B cell (primary cell): ENCODE results near the gene LRRN2. TPM values are rescaled to one million over a fixed set of nuclear protein-coding genes. Genes with fewer than 3 reads are reported as not detected.

ENCODE experiments used
- ATAC-seq: fragments of 200-7000 bp; cut with Tn5 transposase; one replicate; pipeline ENCODE4 v1.10.0; 2021; ENCODE audit warnings: low read depth, mild to moderate bottlenecking, moderate number of reproducible peaks, moderate library complexity
- CTCF ChIA-PET: fragments of 350-600 bp; sonication (Branson Sonifier 250); formaldehyde crosslinking; loops from one replicate; lab custom pipeline; 2021; ENCODE audit warnings: antibody characterized with exemption, inconsistent platforms; lab: Charles Lee
- POLR2A ChIA-PET: fragments of 350-600 bp; sonication (Branson Sonifier 250); formaldehyde crosslinking; loops from one replicate; lab custom pipeline; 2021; ENCODE audit warnings: antibody characterized with exemption; lab: Charles Lee
- DNase-seq: peaks from one replicate; pipeline ENCODE4 v3.0.0; 2013
- H2AFZ ChIP-seq: 2 replicates; pipeline ENCODE4 v1.6.1; 2012; ENCODE audit warnings: mild to moderate bottlenecking, low read depth, low read length; ENCODE audit not compliant: insufficient read depth, poor library complexity, severe bottlenecking
- H3K27ac ChIP-seq, 2 donors: 1 replicate in 1 of 2; 2 replicates in 1 of 2; pipeline ENCODE4 v1.5.1; 2012 to 2013; ENCODE audit warnings: low read length in 2 of 2, mild to moderate bottlenecking in 2 of 2, moderate library complexity in 1 of 2
- H3K27me3 ChIP-seq, 4 experiments: fragments of 200-600 bp in 1 of 4; sonication (generic) in 1 of 4; replicated peaks in 1 of 4; 1 replicate in 2 of 4; 2 replicates in 2 of 4; pipeline versions ENCODE4 v1.6.1 to v1.7.0; 2013 to 2016; ENCODE audit warnings: low read length in 3 of 4, mild to moderate bottlenecking in 2 of 4, mixed read lengths in 1 of 4, moderate library complexity in 1 of 4; ENCODE audit not compliant: insufficient read depth in 4 of 4, control insufficient read depth in 3 of 4; ENCODE audit errors: control extremely low read depth in 1 of 4
- H3K36me3 ChIP-seq, 2 experiments: replicated peaks in 1 of 2; 1 replicate in 1 of 2; 2 replicates in 1 of 2; pipeline versions ENCODE4 v1.6.1 to v1.7.1; 2013; ENCODE audit warnings: low read length in 1 of 2; ENCODE audit not compliant: insufficient read depth in 2 of 2, control insufficient read depth in 1 of 2; ENCODE audit errors: control extremely low read depth in 1 of 2, extremely low read depth in 1 of 2
- H3K4me1 ChIP-seq, 2 donors: fragments of 200-600 bp in 1 of 2; sonication (generic) in 1 of 2; 1 replicate in 1 of 2; 2 replicates in 1 of 2; pipeline versions ENCODE4 v1.5.1 to v1.6.1; 2013 to 2017; ENCODE audit warnings: low read length in 2 of 2; ENCODE audit not compliant: control insufficient read depth in 2 of 2, insufficient read depth in 2 of 2
- H3K4me2 ChIP-seq: replicated peaks from 2 replicates; pipeline ENCODE3; 2012; ENCODE audit warnings: mild to moderate bottlenecking, low read depth, low read length; ENCODE audit not compliant: poor library complexity, severe bottlenecking
- H3K4me3 ChIP-seq, 5 experiments: fragments of 200-600 bp in 1 of 5; sonication (generic) in 1 of 5; 1 replicate in 3 of 5; 2 replicates in 2 of 5; pipeline versions ENCODE4 v1.5.1 to v1.7.0; 2011 to 2016; ENCODE audit warnings: low read length in 4 of 5, mild to moderate bottlenecking in 4 of 5, low read depth in 2 of 5, control low read depth in 1 of 5, moderate library complexity in 1 of 5; ENCODE audit not compliant: insufficient read depth in 1 of 5; ENCODE audit errors: control extremely low read depth in 1 of 5, extremely low read depth in 1 of 5
- H3K79me2 ChIP-seq: fragments of 200-600 bp; sonication (generic); one replicate; pipeline ENCODE4 v1.6.0; 2016; ENCODE audit warnings: low read length; ENCODE audit not compliant: control insufficient read depth, insufficient read depth
- H3K9ac ChIP-seq: fragments of 200-600 bp; sonication (generic); 2 replicates; pipeline ENCODE4 v1.6.1; 2017; ENCODE audit warnings: mild to moderate bottlenecking, low read length, moderate library complexity
- H3K9me3 ChIP-seq, 3 donors: one replicate each; pipeline versions ENCODE4 v1.6.1 to v1.7.1; 2013; ENCODE audit warnings: low read length in 2 of 3; ENCODE audit not compliant: control insufficient read depth in 2 of 3, insufficient read depth in 1 of 3; ENCODE audit errors: control extremely low read depth in 1 of 3
- H4K20me1 ChIP-seq: 2 replicates; pipeline ENCODE4 v1.6.0; 2012; ENCODE audit warnings: mild to moderate bottlenecking, low read length; ENCODE audit not compliant: insufficient read depth, control insufficient read depth, poor library complexity, severe bottlenecking
- H3K27ac Mint-ChIP-seq: one replicate; pipeline ENCODE4 v1.8.0; 2021; ENCODE audit warnings: mixed read lengths
- H3K27me3 Mint-ChIP-seq: one replicate; pipeline ENCODE4 v1.8.0; 2021; ENCODE audit warnings: mixed read lengths
- H3K4me1 Mint-ChIP-seq: one replicate; pipeline ENCODE4 v1.8.0; 2021; ENCODE audit warnings: mixed read lengths
- H3K4me3 Mint-ChIP-seq: one replicate; pipeline ENCODE4 v1.8.0; 2021; ENCODE audit warnings: mixed read lengths
- H3K9me3 Mint-ChIP-seq: one replicate; pipeline ENCODE4 v1.8.0; 2022; ENCODE audit warnings: mixed read lengths; ENCODE audit not compliant: insufficient read depth
- EZH2 ChIP-seq: IDR thresholded peaks from 2 replicates; pipeline ENCODE4 v1.6.1; 2012; ENCODE audit warnings: borderline replicate concordance, low read depth, mild to moderate bottlenecking, moderate library complexity, low read length; ENCODE audit not compliant: insufficient read depth, poor library complexity, severe bottlenecking
- WGBS: methylation state at CpG from one replicate; pipeline ENCODE4 v1.1.5; 2013; ENCODE audit warnings: missing lambda C conversion rate; ENCODE audit not compliant: insufficient coverage; 5-methylcytosine and 5-hydroxymethylcytosine counted together
- intact Hi-C: fragments of 100-400 bp; cut with micrococcal nuclease; formaldehyde crosslinking; loops from one replicate; pipeline ENCODE4 v1.10.0; 2022
- polyA plus RNA-seq: library from polyadenylated mRNA; depleted of rRNA; stranded (reverse); fragments of >200 nt; gene quantifications from 2 replicates; pipeline ENCODE4 v1.2.3, GENCODE V29; 2012
- total RNA-seq, 2 donors: library from RNA; stranded (reverse); fragments of 120-200 nt in 1 of 2; gene quantifications; 1 replicate in 1 of 2; 2 replicates in 1 of 2; pipeline versions ENCODE4 v1.2.3 to v1.2.4, GENCODE V29; 2013 to 2022
- TF ChIP-seq, protein P1 (sequence below): fragments of 200-600 bp; IDR thresholded peaks from one replicate; pipeline ENCODE4 v1.8.0; 2022; ENCODE audit warnings: antibody characterized with exemption, mild to moderate bottlenecking

Gene LRRN2
- total and polyA plus RNA-seq, 2 donors (not counting 1 experiment from before 2014, with no cell fraction given), result not detected

- Histone ChIP-seq H3K4me3 (no peak overlapping the region), H2AFZ (no peak overlapping the region), H3K79me2 (no peaks in the 10 kb centered on the region), H3K9ac (no peak overlapping the region), H3K4me2 (no peak overlapping the region), H3K4me1 (no peaks in the 10 kb centered on the region), H4K20me1 (no peaks in the 10 kb centered on the region), H3K36me3 (no peaks in the 10 kb centered on the region), H3K9me3 (no peaks in the 10 kb centered on the region), H3K27ac (no peak overlapping the region), H3K27me3 (peaks cover 0 to 11% (median 0%) of the 10 kb centered on the region in 4 experiments)
- DNase-seq (no peak), ATAC-seq (no peak)
- Mint-ChIP-seq H3K9me3 (peaks cover 4% of the 10 kb centered on the region), H3K27ac (no peak overlapping the region), H3K27me3 (peaks cover 47% of the 10 kb centered on the region), H3K4me1 (no peaks in the 10 kb centered on the region), H3K4me3 (no peak overlapping the region)
- ChIA-PET CTCF (interaction anchor here (0.9 to 1.0 kb wide), 2 partner anchors 15 kb away, joined by 3 to 4 read pairs; no protein-coding TSS in a partner anchor), POLR2A (no interaction called here)
- TF ChIP-seq EZH2, result no peak
- TF ChIP-seq, protein P1, sequence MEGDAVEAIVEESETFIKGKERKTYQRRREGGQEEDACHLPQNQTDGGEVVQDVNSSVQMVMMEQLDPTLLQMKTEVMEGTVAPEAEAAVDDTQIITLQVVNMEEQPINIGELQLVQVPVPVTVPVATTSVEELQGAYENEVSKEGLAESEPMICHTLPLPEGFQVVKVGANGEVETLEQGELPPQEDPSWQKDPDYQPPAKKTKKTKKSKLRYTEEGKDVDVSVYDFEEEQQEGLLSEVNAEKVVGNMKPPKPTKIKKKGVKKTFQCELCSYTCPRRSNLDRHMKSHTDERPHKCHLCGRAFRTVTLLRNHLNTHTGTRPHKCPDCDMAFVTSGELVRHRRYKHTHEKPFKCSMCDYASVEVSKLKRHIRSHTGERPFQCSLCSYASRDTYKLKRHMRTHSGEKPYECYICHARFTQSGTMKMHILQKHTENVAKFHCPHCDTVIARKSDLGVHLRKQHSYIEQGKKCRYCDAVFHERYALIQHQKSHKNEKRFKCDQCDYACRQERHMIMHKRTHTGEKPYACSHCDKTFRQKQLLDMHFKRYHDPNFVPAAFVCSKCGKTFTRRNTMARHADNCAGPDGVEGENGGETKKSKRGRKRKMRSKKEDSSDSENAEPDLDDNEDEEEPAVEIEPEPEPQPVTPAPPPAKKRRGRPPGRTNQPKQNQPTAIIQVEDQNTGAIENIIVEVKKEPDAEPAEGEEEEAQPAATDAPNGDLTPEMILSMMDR, result no peak
- intact Hi-C loops, result no loop called here
- 85% methylated on average over 4 of the region's 5 CpGs for WGBS
Observed at GRCh38 chr1:204731985-204732575, 46.5 kb upstream of the LRRN2 start.

DNA sequence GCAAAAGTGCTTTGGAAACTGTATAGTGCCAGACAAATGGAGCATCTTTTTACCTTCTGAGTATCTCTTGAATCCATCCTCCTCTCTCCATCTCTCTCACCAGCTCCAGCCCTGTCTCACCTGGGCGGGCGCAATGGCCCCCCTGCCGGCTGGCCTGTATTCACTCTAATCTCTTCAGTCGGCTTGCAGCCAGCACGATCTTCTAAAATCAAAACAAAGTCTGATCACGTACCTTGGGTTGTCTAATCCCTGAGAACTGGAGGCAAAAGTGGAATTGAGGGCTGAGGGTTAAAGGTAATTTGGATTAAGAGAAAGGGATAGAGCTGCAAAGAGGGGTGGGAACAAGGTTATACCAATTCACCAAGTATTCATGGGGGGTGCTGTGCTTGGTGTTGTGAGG lies 46.0 kb upstream of the LRRN2 start:
- TF ChIP-seq EZH2, result no peak
- TF ChIP-seq, protein P1, result no peak
- Histone ChIP-seq H3K79me2 (no peaks in the 10 kb centered on the region), H3K9ac (no peak overlapping the region), H3K4me1 (no peaks in the 10 kb centered on the region), H3K4me2 (no peak overlapping the region), H3K9me3 (no peaks in the 10 kb centered on the region), H3K27me3 (peaks cover 0 to 11% (median under 1%) of the 10 kb centered on the region in 4 experiments), H3K36me3 (no peaks in the 10 kb centered on the region), H3K27ac (no peak overlapping the region), H4K20me1 (no peaks in the 10 kb centered on the region), H2AFZ (no peak overlapping the region), H3K4me3 (no peak overlapping the region)
- ATAC-seq, result no peak
- no peak for DNase-seq
- H3K9me3 Mint-ChIP-seq, result no peaks in the 10 kb centered on the region
- no peak overlapping the region for H3K4me3 Mint-ChIP-seq
- H3K4me1 Mint-ChIP-seq, result no peaks in the 10 kb centered on the region
- ChIA-PET CTCF (interaction anchor here (1.0 kb wide), 1 partner anchor 15 kb away, joined by 3 read pairs; no protein-coding TSS in a partner anchor), POLR2A (no interaction called here)
- intact Hi-C loops, result no loop called here
- 81% methylated on average over 3 of the region's 6 CpGs for WGBS
- no peak overlapping the region for H3K27ac Mint-ChIP-seq
- peaks cover 44% of the 10 kb centered on the region for H3K27me3 Mint-ChIP-seq
